NOMO-1 treated with DMSO at 0.1 percent for 48 hours (cell line): Measurements from ENCODE around the gene FYTTD1.

Source experiments
- DNase-seq: peaks from one replicate; lab custom pipeline; 2025; ENCODE audit not compliant: unreplicated experiment; lab: John Stamatoyannopoulos, UW

Gene FYTTD1

GRCh38 chr3:197830308-197830966 lies 80.8 kb downstream of the FYTTD1 start:
- DNase-seq, result no peak

- DNase-seq, result no peak
Measured at GRCh38 chr3:197830967-197831313, 81.3 kb downstream of the FYTTD1 start.

GRCh38 chr3:197833930-197834715 lies 84.4 kb downstream of the FYTTD1 start:
- DNase-seq, result no peak

DNA sequence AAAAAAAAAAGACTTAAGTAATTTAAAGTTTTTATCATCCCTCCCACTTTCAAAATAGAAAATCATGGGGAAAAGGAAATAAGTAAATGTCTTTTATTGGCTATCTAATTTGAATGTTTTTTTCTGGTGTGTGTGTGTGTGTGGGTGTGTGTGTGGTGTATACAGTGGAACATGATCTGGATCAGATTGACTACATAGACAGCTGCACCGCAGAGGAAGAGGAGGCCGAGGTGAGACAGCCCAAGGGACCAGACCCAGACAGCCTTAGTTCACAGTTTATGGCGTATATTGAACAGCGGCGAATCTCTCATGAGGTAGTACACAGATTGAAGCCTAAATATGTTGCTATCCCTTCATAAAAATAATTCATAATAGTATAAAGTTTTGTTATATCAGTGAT lies 85.8 kb downstream of the FYTTD1 start:
- DNase-seq, result no peak

GRCh38 chr3:197836244-197836643 lies 86.6 kb downstream of the FYTTD1 start:
- no peak for DNase-seq
